ENCODE measurements around the gene HOXD10.

DNA sequence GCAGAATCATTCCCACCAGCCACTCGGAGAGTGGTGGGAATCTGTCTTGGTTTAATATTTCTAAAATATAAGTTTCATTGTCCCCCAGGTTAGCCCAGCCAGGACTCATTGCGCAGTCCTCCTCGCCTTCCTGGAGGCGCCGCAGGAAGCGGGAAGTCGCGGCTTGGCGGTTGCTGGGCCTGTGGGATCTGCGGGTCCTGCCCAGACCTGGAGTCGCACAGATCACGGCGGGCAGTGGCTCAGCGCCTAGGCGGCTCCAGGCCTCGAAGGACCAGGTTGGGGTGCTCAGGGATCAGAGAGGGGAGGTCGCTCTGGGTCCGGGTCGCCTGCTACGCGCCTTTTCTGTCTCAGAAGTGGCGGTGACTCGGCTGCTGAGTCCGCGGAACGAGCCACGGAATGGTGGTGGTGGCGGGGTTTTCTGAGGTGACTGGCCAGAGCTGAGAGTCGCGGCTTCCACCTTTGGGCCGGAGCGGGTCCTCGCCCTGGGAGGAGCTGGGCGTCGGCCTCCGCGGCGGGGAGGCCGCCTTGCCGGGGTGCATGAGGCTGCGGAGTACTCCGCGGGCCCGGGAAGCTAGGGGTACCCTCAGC lies 43.2 kb downstream of the HOXD10 start:
- TF ChIP-seq EZH2 (IDR thresholded peaks at IDR 0.05; ENCODE audit: insufficient read depth, poor library complexity, severe bottlenecking) = no peak
- TF ChIP-seq EZH2phosphoT487 (IDR thresholded peaks at IDR 0.05; ENCODE audit: insufficient read depth, low read depth) = no peak

Data from GM23248 (cell line).